ENCODE measurements around the gene ST8SIA6.
"Not testable (repeated sequence)": the region's sequence is repeated elsewhere in the genome, so short reads cannot be mapped to it uniquely, and the experiment has no call there.

Gene ST8SIA6

GRCh38 chr10:17454161-17455014, at the start of gene ST8SIA6:
TSS of gene ST8SIA6 (minus strand) at chr10:17454595. CDS start at chr10:17454255, 340 bp downstream.
- peak; percentile 8 for DNase-seq

- DNase-seq = no peak
Measured at GRCh38 chr10:17503795-17504194, 49.4 kb upstream of the ST8SIA6 start.

- no peak for DNase-seq
Measured at GRCh38 chr10:17502814-17503213, 48.4 kb upstream of the ST8SIA6 start.

GRCh38 chr10:17499014-17499413, 44.6 kb upstream of the ST8SIA6 start:
- DNase-seq = not testable (repeated sequence)

GRCh38 chr10:17497446-17498030, 43.1 kb upstream of the ST8SIA6 start:
- DNase-seq = no peak

GRCh38 chr10:17494626-17495260, 40.3 kb upstream of the ST8SIA6 start:
- no peak for DNase-seq

GRCh38 chr10:17488848-17489247, 34.5 kb upstream of the ST8SIA6 start:
- DNase-seq = no peak

GRCh38 chr10:17483079-17483478, 28.7 kb upstream of the ST8SIA6 start:
- no peak for DNase-seq

GRCh38 chr10:17479822-17480221, 25.4 kb upstream of the ST8SIA6 start:
- DNase-seq = no peak

- no peak for DNase-seq
Measured at GRCh38 chr10:17479015-17479615, 24.7 kb upstream of the ST8SIA6 start.

- no peak for DNase-seq
Measured at GRCh38 chr10:17476073-17476472, 21.7 kb upstream of the ST8SIA6 start.

GRCh38 chr10:17475661-17476060, 21.3 kb upstream of the ST8SIA6 start:
- no peak for DNase-seq

GRCh38 chr10:17474595-17475323, 20.4 kb upstream of the ST8SIA6 start:
- peak; percentile 3 for DNase-seq

GRCh38 chr10:17473228-17473950, 19.0 kb upstream of the ST8SIA6 start:
- peak; percentile 9 for DNase-seq

GRCh38 chr10:17472481-17473227, 18.3 kb upstream of the ST8SIA6 start:
- DNase-seq = no peak

GRCh38 chr10:17470246-17470645, 15.9 kb upstream of the ST8SIA6 start:
- DNase-seq = no peak

GRCh38 chr10:17465328-17466125, 11.1 kb upstream of the ST8SIA6 start:
- DNase-seq = no peak

- no peak for DNase-seq
Measured at GRCh38 chr10:17464545-17464944, 10.2 kb upstream of the ST8SIA6 start.

GRCh38 chr10:17460756-17461155, 6.4 kb upstream of the ST8SIA6 start:
- DNase-seq = no peak

GRCh38 chr10:17457083-17457482, 2.7 kb upstream of the ST8SIA6 start:
- DNase-seq = no peak
